B cell (primary cell): Measurements from ENCODE around the gene ZNF366. TPM values are rescaled to one million over a fixed set of nuclear protein-coding genes. Genes with fewer than 3 reads are reported as not detected.

Experiments used
- ATAC-seq: fragments of 200-7000 bp; cut with Tn5 transposase; one replicate; pipeline ENCODE4 v1.10.0; 2021; ENCODE audit warnings: low read depth, mild to moderate bottlenecking, moderate number of reproducible peaks, moderate library complexity
- CTCF ChIA-PET: fragments of 350-600 bp; sonication (Branson Sonifier 250); formaldehyde crosslinking; loops from one replicate; lab custom pipeline; 2021; ENCODE audit warnings: antibody characterized with exemption, inconsistent platforms; lab: Charles Lee
- POLR2A ChIA-PET: fragments of 350-600 bp; sonication (Branson Sonifier 250); formaldehyde crosslinking; loops from one replicate; lab custom pipeline; 2021; ENCODE audit warnings: antibody characterized with exemption; lab: Charles Lee
- DNase-seq: peaks from one replicate; pipeline ENCODE4 v3.0.0; 2013
- H2AFZ ChIP-seq: 2 replicates; pipeline ENCODE4 v1.6.1; 2012; ENCODE audit warnings: mild to moderate bottlenecking, low read depth, low read length; ENCODE audit not compliant: insufficient read depth, poor library complexity, severe bottlenecking
- H3K27ac ChIP-seq, 2 donors: 1 replicate in 1 of 2; 2 replicates in 1 of 2; pipeline ENCODE4 v1.5.1; 2012 to 2013; ENCODE audit warnings: low read length in 2 of 2, mild to moderate bottlenecking in 2 of 2, moderate library complexity in 1 of 2
- H3K27me3 ChIP-seq, 4 experiments: fragments of 200-600 bp in 1 of 4; sonication (generic) in 1 of 4; replicated peaks in 1 of 4; 1 replicate in 2 of 4; 2 replicates in 2 of 4; pipeline versions ENCODE4 v1.6.1 to v1.7.0; 2013 to 2016; ENCODE audit warnings: low read length in 3 of 4, mild to moderate bottlenecking in 2 of 4, mixed read lengths in 1 of 4, moderate library complexity in 1 of 4; ENCODE audit not compliant: insufficient read depth in 4 of 4, control insufficient read depth in 3 of 4; ENCODE audit errors: control extremely low read depth in 1 of 4
- H3K36me3 ChIP-seq, 2 experiments: replicated peaks in 1 of 2; 1 replicate in 1 of 2; 2 replicates in 1 of 2; pipeline versions ENCODE4 v1.6.1 to v1.7.1; 2013; ENCODE audit warnings: low read length in 1 of 2; ENCODE audit not compliant: insufficient read depth in 2 of 2, control insufficient read depth in 1 of 2; ENCODE audit errors: control extremely low read depth in 1 of 2, extremely low read depth in 1 of 2
- H3K4me1 ChIP-seq, 2 donors: fragments of 200-600 bp in 1 of 2; sonication (generic) in 1 of 2; 1 replicate in 1 of 2; 2 replicates in 1 of 2; pipeline versions ENCODE4 v1.5.1 to v1.6.1; 2013 to 2017; ENCODE audit warnings: low read length in 2 of 2; ENCODE audit not compliant: control insufficient read depth in 2 of 2, insufficient read depth in 2 of 2
- H3K4me2 ChIP-seq: replicated peaks from 2 replicates; pipeline ENCODE3; 2012; ENCODE audit warnings: mild to moderate bottlenecking, low read depth, low read length; ENCODE audit not compliant: poor library complexity, severe bottlenecking
- H3K4me3 ChIP-seq, 5 experiments: fragments of 200-600 bp in 1 of 5; sonication (generic) in 1 of 5; 1 replicate in 3 of 5; 2 replicates in 2 of 5; pipeline versions ENCODE4 v1.5.1 to v1.7.0; 2011 to 2016; ENCODE audit warnings: low read length in 4 of 5, mild to moderate bottlenecking in 4 of 5, low read depth in 2 of 5, control low read depth in 1 of 5, moderate library complexity in 1 of 5; ENCODE audit not compliant: insufficient read depth in 1 of 5; ENCODE audit errors: control extremely low read depth in 1 of 5, extremely low read depth in 1 of 5
- H3K79me2 ChIP-seq: fragments of 200-600 bp; sonication (generic); one replicate; pipeline ENCODE4 v1.6.0; 2016; ENCODE audit warnings: low read length; ENCODE audit not compliant: control insufficient read depth, insufficient read depth
- H3K9ac ChIP-seq: fragments of 200-600 bp; sonication (generic); 2 replicates; pipeline ENCODE4 v1.6.1; 2017; ENCODE audit warnings: mild to moderate bottlenecking, low read length, moderate library complexity
- H3K9me3 ChIP-seq, 3 donors: one replicate each; pipeline versions ENCODE4 v1.6.1 to v1.7.1; 2013; ENCODE audit warnings: low read length in 2 of 3; ENCODE audit not compliant: control insufficient read depth in 2 of 3, insufficient read depth in 1 of 3; ENCODE audit errors: control extremely low read depth in 1 of 3
- H4K20me1 ChIP-seq: 2 replicates; pipeline ENCODE4 v1.6.0; 2012; ENCODE audit warnings: mild to moderate bottlenecking, low read length; ENCODE audit not compliant: insufficient read depth, control insufficient read depth, poor library complexity, severe bottlenecking
- H3K27ac Mint-ChIP-seq: one replicate; pipeline ENCODE4 v1.8.0; 2021; ENCODE audit warnings: mixed read lengths
- H3K27me3 Mint-ChIP-seq: one replicate; pipeline ENCODE4 v1.8.0; 2021; ENCODE audit warnings: mixed read lengths
- H3K4me1 Mint-ChIP-seq: one replicate; pipeline ENCODE4 v1.8.0; 2021; ENCODE audit warnings: mixed read lengths
- H3K4me3 Mint-ChIP-seq: one replicate; pipeline ENCODE4 v1.8.0; 2021; ENCODE audit warnings: mixed read lengths
- H3K9me3 Mint-ChIP-seq: one replicate; pipeline ENCODE4 v1.8.0; 2022; ENCODE audit warnings: mixed read lengths; ENCODE audit not compliant: insufficient read depth
- EZH2 ChIP-seq: IDR thresholded peaks from 2 replicates; pipeline ENCODE4 v1.6.1; 2012; ENCODE audit warnings: borderline replicate concordance, low read depth, mild to moderate bottlenecking, moderate library complexity, low read length; ENCODE audit not compliant: insufficient read depth, poor library complexity, severe bottlenecking
- WGBS: methylation state at CpG from one replicate; pipeline ENCODE4 v1.1.5; 2013; ENCODE audit warnings: missing lambda C conversion rate; ENCODE audit not compliant: insufficient coverage; 5-methylcytosine and 5-hydroxymethylcytosine counted together
- intact Hi-C: fragments of 100-400 bp; cut with micrococcal nuclease; formaldehyde crosslinking; loops from one replicate; pipeline ENCODE4 v1.10.0; 2022
- polyA plus RNA-seq: library from polyadenylated mRNA; depleted of rRNA; stranded (reverse); fragments of >200 nt; gene quantifications from 2 replicates; pipeline ENCODE4 v1.2.3, GENCODE V29; 2012
- total RNA-seq, 2 donors: library from RNA; stranded (reverse); fragments of 120-200 nt in 1 of 2; gene quantifications; 1 replicate in 1 of 2; 2 replicates in 1 of 2; pipeline versions ENCODE4 v1.2.3 to v1.2.4, GENCODE V29; 2013 to 2022
- TF ChIP-seq, protein P1 (sequence below): fragments of 200-600 bp; IDR thresholded peaks from one replicate; pipeline ENCODE4 v1.8.0; 2022; ENCODE audit warnings: antibody characterized with exemption, mild to moderate bottlenecking

The ZNF366 gene
- total and polyA plus RNA-seq, 2 donors (not counting 1 experiment from before 2014, with no cell fraction given) = 0.03 TPM; not detected in 1

DNA sequence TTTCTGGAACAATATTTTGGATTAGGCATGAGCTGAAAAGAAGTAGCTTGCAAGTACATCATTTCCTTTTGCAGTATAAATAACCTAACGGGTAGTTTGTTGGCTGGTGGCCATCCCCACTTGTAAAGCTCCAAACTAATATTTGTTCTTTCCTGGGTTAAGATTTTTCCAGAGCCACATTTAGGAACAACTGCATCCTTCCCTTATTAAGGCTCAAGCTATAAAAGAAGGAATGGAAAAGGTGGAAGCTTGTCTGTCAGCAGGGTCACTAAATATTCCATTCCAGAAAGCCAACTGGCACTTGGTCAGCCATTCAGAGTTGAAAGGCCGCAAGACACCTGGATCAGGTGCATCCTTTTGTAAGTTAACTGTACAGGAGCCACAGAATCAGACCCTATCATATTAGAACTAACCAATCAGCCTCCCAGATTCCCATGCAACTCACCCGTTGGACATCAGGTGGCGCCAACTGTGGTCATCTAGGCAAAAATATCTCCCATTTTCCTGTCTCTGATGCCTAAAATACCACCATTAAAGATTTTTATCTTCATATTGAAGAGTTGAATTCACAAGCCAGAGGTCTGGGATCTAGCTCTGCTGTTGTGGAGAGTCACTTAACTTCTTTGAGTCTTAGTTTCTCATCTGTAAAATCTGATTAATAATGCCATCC is 104.1 kb downstream of the ZNF366 start:
- TF ChIP-seq, protein P1, sequence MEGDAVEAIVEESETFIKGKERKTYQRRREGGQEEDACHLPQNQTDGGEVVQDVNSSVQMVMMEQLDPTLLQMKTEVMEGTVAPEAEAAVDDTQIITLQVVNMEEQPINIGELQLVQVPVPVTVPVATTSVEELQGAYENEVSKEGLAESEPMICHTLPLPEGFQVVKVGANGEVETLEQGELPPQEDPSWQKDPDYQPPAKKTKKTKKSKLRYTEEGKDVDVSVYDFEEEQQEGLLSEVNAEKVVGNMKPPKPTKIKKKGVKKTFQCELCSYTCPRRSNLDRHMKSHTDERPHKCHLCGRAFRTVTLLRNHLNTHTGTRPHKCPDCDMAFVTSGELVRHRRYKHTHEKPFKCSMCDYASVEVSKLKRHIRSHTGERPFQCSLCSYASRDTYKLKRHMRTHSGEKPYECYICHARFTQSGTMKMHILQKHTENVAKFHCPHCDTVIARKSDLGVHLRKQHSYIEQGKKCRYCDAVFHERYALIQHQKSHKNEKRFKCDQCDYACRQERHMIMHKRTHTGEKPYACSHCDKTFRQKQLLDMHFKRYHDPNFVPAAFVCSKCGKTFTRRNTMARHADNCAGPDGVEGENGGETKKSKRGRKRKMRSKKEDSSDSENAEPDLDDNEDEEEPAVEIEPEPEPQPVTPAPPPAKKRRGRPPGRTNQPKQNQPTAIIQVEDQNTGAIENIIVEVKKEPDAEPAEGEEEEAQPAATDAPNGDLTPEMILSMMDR = peak; percentile 42
- no peak for TF ChIP-seq EZH2
- CTCF ChIA-PET = interaction anchor here (0.7 to 1.9 kb wide), 3 partner anchors 16 to 122 kb away, joined by 3 to 9 read pairs (median 3); no protein-coding TSS in a partner anchor
- Mint-ChIP-seq H3K4me3 (no peak overlapping the region), H3K27ac (no peak overlapping the region), H3K27me3 (peaks cover 15% of the 10 kb centered on the region), H3K9me3 (peaks cover 12% of the 10 kb centered on the region), H3K4me1 (no peaks in the 10 kb centered on the region)
- ATAC-seq (no peak), DNase-seq (no peak)
- peaks cover 0 to 5% (median 0%) of the 10 kb centered on the region in 4 experiments for H3K27me3 ChIP-seq
- no peak overlapping the region for H3K4me3 ChIP-seq
- no peak overlapping the region for H2AFZ ChIP-seq
- WGBS = 74% methylated on average over 3 of the region's 4 CpGs
- H3K9ac ChIP-seq = no peak overlapping the region
- H3K27ac ChIP-seq = no peak overlapping the region
- no peaks in the 10 kb centered on the region for H3K79me2 ChIP-seq
- intact Hi-C loops = no loop called here
- H3K4me2 ChIP-seq = no peak overlapping the region
- POLR2A ChIA-PET = no interaction called here
- H3K4me1 ChIP-seq = no peaks in the 10 kb centered on the region
- H3K9me3 ChIP-seq = peaks cover 4 to 16% (median 15%) of the 10 kb centered on the region in 3 donors
- H4K20me1 ChIP-seq = no peaks in the 10 kb centered on the region
- H3K36me3 ChIP-seq = no peaks in the 10 kb centered on the region

DNA sequence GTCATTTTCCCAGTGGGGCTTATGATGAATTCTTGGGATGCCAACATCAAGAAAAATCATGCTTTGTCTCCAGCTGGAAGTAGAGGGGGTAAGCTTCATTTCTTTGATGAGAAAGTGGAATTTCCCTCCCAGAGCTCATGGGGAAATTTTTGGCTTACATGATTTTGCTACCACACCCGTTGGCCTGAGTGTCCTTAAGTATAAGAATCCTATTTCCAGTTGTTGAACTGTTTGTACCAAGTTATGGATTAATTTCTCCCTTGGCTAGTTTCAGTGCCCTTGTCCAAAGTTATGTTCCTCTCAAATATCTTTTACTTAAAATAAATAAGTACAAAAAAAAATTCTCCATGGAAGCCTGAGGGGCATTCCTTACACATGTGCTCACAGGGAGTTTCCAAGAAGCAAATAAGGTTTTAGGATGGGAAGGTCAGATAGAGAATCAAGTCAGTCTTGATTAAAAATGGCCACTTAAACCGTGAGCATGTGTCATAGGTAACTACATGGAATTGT is 104.8 kb downstream of the ZNF366 start:
- POLR2A ChIA-PET = no interaction called here
- Mint-ChIP-seq H3K4me1 (no peaks in the 10 kb centered on the region), H3K9me3 (peaks cover 12% of the 10 kb centered on the region), H3K4me3 (no peak overlapping the region), H3K27me3 (peaks cover 15% of the 10 kb centered on the region), H3K27ac (no peak overlapping the region)
- ATAC-seq = no peak
- no peaks in the 10 kb centered on the region for H3K4me1 ChIP-seq
- H3K79me2 ChIP-seq = no peaks in the 10 kb centered on the region
- no peak overlapping the region for H3K4me3 ChIP-seq
- no peak overlapping the region for H3K27ac ChIP-seq
- peaks cover 4 to 16% (median 15%) of the 10 kb centered on the region in 3 donors for H3K9me3 ChIP-seq
- DNase-seq = no peak
- intact Hi-C loops = no loop called here
- no peaks in the 10 kb centered on the region for H4K20me1 ChIP-seq
- no peak overlapping the region for H3K4me2 ChIP-seq
- CTCF ChIA-PET = interaction anchor here (0.7 to 1.9 kb wide), 3 partner anchors 15 to 122 kb away, joined by 3 to 9 read pairs (median 3); no protein-coding TSS in a partner anchor
- H3K9ac ChIP-seq = no peak overlapping the region
- peaks cover 0 to 5% (median 0%) of the 10 kb centered on the region in 4 experiments for H3K27me3 ChIP-seq
- TF ChIP-seq EZH2 = no peak
- TF ChIP-seq, protein P1 = no peak
- no CpG with 5 or more reads among the region's 2 CpGs for WGBS
- H2AFZ ChIP-seq = no peak overlapping the region
- H3K36me3 ChIP-seq = no peaks in the 10 kb centered on the region
